Uterus (tissue), 2 donors: ENCODE measurements around the gene ESPN.
"Not testable (repeated sequence)": the region's sequence is repeated elsewhere in the genome, so short reads cannot be mapped to it uniquely, and the experiment has no call there.

ENCODE experiments used
- POLR2A ChIP-seq, 2 donors: fragments of 450-650 bp; IDR thresholded peaks; one replicate each; pipeline ENCODE4 v1.6.1; 2016; ENCODE audit warnings: antibody characterized with exemption in 2 of 2, mild to moderate bottlenecking in 1 of 2, moderate library complexity in 1 of 2
- TF ChIP-seq, protein P1 (sequence below), 4 experiments: fragments of 200-600 bp in 2 of 4; fragments of 450-650 bp in 2 of 4; sonication (generic) in 2 of 4; IDR thresholded peaks; one replicate each; pipeline ENCODE4 v1.5.1; 2016 to 2019; ENCODE audit warnings: antibody characterized with exemption in 4 of 4, mild to moderate bottlenecking in 2 of 4, moderate library complexity in 1 of 4

DNA sequence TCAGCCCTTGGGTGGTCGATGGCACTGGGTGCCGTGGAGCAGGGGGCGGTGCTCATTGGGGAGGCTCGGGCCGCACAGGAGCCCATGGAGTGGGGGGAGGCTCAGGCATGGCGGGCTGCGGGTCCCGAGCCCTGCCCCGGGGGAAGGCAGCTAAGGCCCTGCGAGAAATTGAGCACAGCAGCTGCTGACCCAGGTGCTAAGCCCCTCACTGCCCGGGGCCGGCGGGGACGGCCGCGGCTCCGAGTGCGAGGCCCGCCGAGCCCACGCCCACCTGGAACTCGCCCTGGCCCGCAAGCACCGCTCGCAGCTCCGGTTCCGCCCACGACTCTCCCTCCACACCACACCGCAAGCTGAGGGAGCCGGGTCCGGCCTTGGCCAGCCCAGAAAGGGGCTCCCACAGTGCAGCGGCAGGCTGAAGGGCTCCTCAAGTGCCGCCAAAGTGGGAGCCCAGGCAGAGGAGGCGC is 28.8 kb upstream of the ESPN start:
- TF ChIP-seq, protein P1, sequence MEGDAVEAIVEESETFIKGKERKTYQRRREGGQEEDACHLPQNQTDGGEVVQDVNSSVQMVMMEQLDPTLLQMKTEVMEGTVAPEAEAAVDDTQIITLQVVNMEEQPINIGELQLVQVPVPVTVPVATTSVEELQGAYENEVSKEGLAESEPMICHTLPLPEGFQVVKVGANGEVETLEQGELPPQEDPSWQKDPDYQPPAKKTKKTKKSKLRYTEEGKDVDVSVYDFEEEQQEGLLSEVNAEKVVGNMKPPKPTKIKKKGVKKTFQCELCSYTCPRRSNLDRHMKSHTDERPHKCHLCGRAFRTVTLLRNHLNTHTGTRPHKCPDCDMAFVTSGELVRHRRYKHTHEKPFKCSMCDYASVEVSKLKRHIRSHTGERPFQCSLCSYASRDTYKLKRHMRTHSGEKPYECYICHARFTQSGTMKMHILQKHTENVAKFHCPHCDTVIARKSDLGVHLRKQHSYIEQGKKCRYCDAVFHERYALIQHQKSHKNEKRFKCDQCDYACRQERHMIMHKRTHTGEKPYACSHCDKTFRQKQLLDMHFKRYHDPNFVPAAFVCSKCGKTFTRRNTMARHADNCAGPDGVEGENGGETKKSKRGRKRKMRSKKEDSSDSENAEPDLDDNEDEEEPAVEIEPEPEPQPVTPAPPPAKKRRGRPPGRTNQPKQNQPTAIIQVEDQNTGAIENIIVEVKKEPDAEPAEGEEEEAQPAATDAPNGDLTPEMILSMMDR (IDR thresholded peaks at IDR 0.05), result not testable (repeated sequence)
- TF ChIP-seq POLR2A (IDR thresholded peaks at IDR 0.05), result not testable (repeated sequence)
